K562 (cell line): ENCODE measurements around the gene TIGAR. TPM values are rescaled to one million over a fixed set of nuclear protein-coding genes. Genes with fewer than 3 reads are reported as not detected.

Source experiments
- polyA plus RNA-seq, 8 experiments: library from polyadenylated mRNA; depleted of rRNA in 4 of 8; stranded (reverse) in 5 of 8; unstranded in 3 of 8; fragments of >200 nt; fragmentation: Nextera tagmentation in 2 of 8; fragmentation: Illumina TruSeq in 1 of 8; extraction: Ambion mirVana in 2 of 8; extraction: Trizol in 1 of 8; gene quantifications; 2 replicates each; pipeline versions ENCODE4 v1.2.1 to v1.2.3, GENCODE V29; 2011 to 2014; ENCODE audit warnings: inconsistent platforms in 1 of 8, missing spikeins in 1 of 8
- total RNA-seq, 7 experiments: library from RNA; depleted of rRNA in 6 of 7; stranded (reverse); fragments of >200 nt in 6 of 7; fragmentation: Illumina TruSeq in 2 of 7; extraction: Trizol in 2 of 7; gene quantifications; 2 replicates each; pipeline versions ENCODE4 v1.2.1 to v1.2.3, GENCODE V29; 2011 to 2021; ENCODE audit warnings: low replicate concordance in 1 of 7

The TIGAR gene
- total and polyA plus RNA-seq, 9 of the 15 experiments (the other 6 are each of a cell fraction or from before 2014, with no cell fraction given), result 0.11 to 1.0 (median 0.53) TPM; not detected in 2

Other genes with a start within 250 kb of the TIGAR start
- gene CCND2, start 47.5 kb upstream of the TIGAR start, total RNA-seq (2014; rRNA removed), result 39.6 and 52.1 TPM in 2 replicates
- 68.9 and 71.9 TPM in 2 replicates for gene CCND2, start 47.5 kb upstream of the TIGAR start, total RNA-seq (2014; rRNA removed; fragmentation: Illumina TruSeq; extraction: Trizol)
- 49.7 and 53.2 TPM in 2 replicates for gene CCND2, start 47.5 kb upstream of the TIGAR start, total RNA-seq (2015; rRNA removed; fragmentation: Illumina TruSeq; extraction: Trizol)
- gene CCND2, start 47.5 kb upstream of the TIGAR start, total RNA-seq (2021), result 93.5 and 99.3 TPM in 2 replicates
- 36.9 and 42.9 TPM in 2 replicates for gene CCND2, start 47.5 kb upstream of the TIGAR start, polyA plus RNA-seq (2011; rRNA removed)
- gene CCND2, start 47.5 kb upstream of the TIGAR start, polyA plus RNA-seq (2014; fragmentation: Illumina TruSeq; extraction: Trizol), result 12.6 and 13.6 TPM in 2 replicates
- 10 to 100 TPM; 13.7 to 47.6 TPM for gene CCND2, start 47.5 kb upstream of the TIGAR start, polyA plus RNA-seq (2014; fragmentation: Nextera tagmentation; extraction: Ambion mirVana)
- 30.3 and 33.2 TPM in 2 replicates for gene CCND2, start 47.5 kb upstream of the TIGAR start, polyA plus RNA-seq (2014; rRNA removed)
- gene FGF23, start 58.5 kb downstream of the TIGAR start, total RNA-seq (2014; rRNA removed), result not detected in 2 replicates
- gene FGF23, start 58.5 kb downstream of the TIGAR start, total RNA-seq (2014; rRNA removed; fragmentation: Illumina TruSeq; extraction: Trizol), result not detected in 2 replicates
- not detected in 2 replicates for gene FGF23, start 58.5 kb downstream of the TIGAR start, total RNA-seq (2015; rRNA removed; fragmentation: Illumina TruSeq; extraction: Trizol)
- gene FGF23, start 58.5 kb downstream of the TIGAR start, total RNA-seq (2021), result not detected in 2 replicates
- gene FGF23, start 58.5 kb downstream of the TIGAR start, polyA plus RNA-seq (2011; rRNA removed), result 0.32 and 0.38 TPM in 2 replicates
- not detected in 2 replicates for gene FGF23, start 58.5 kb downstream of the TIGAR start, polyA plus RNA-seq (2014; fragmentation: Illumina TruSeq; extraction: Trizol)
- gene FGF23, start 58.5 kb downstream of the TIGAR start, polyA plus RNA-seq (2014; fragmentation: Nextera tagmentation; extraction: Ambion mirVana), result not detected
- not detected in 2 replicates for gene FGF23, start 58.5 kb downstream of the TIGAR start, polyA plus RNA-seq (2014; rRNA removed)
- gene FGF6, start 124.6 kb downstream of the TIGAR start, total RNA-seq (2014; rRNA removed), result not detected in 2 replicates
- gene FGF6, start 124.6 kb downstream of the TIGAR start, total RNA-seq (2014; rRNA removed; fragmentation: Illumina TruSeq; extraction: Trizol), result not detected in 2 replicates
- not detected in 2 replicates for gene FGF6, start 124.6 kb downstream of the TIGAR start, total RNA-seq (2015; rRNA removed; fragmentation: Illumina TruSeq; extraction: Trizol)
- gene FGF6, start 124.6 kb downstream of the TIGAR start, total RNA-seq (2021), result not detected in 2 replicates
- gene FGF6, start 124.6 kb downstream of the TIGAR start, polyA plus RNA-seq (2011; rRNA removed), result 0.14 TPM in 1 of 2 replicates, not detected in the other
- not detected in 2 replicates for gene FGF6, start 124.6 kb downstream of the TIGAR start, polyA plus RNA-seq (2014; fragmentation: Illumina TruSeq; extraction: Trizol)
- gene FGF6, start 124.6 kb downstream of the TIGAR start, polyA plus RNA-seq (2014; fragmentation: Nextera tagmentation; extraction: Ambion mirVana), result not detected
- not detected in 2 replicates for gene FGF6, start 124.6 kb downstream of the TIGAR start, polyA plus RNA-seq (2014; rRNA removed)
- gene RAD51AP1, start 217.7 kb downstream of the TIGAR start, total RNA-seq (2014; rRNA removed), result 38.4 and 43.8 TPM in 2 replicates
- 89.1 and 102 TPM in 2 replicates for gene RAD51AP1, start 217.7 kb downstream of the TIGAR start, total RNA-seq (2014; rRNA removed; fragmentation: Illumina TruSeq; extraction: Trizol)
- gene RAD51AP1, start 217.7 kb downstream of the TIGAR start, total RNA-seq (2015; rRNA removed; fragmentation: Illumina TruSeq; extraction: Trizol), result 63.8 and 64.1 TPM in 2 replicates
- 51.3 and 57.1 TPM in 2 replicates for gene RAD51AP1, start 217.7 kb downstream of the TIGAR start, total RNA-seq (2021)
- 77.2 and 107 TPM in 2 replicates for gene RAD51AP1, start 217.7 kb downstream of the TIGAR start, polyA plus RNA-seq (2011; rRNA removed)
- gene RAD51AP1, start 217.7 kb downstream of the TIGAR start, polyA plus RNA-seq (2014; fragmentation: Illumina TruSeq; extraction: Trizol), result 81.7 and 88.2 TPM in 2 replicates
- 100 to 1,000 TPM in 1 of 2 experiments, 10 to 100 TPM in 1; 92.5 to 111 TPM for gene RAD51AP1, start 217.7 kb downstream of the TIGAR start, polyA plus RNA-seq (2014; fragmentation: Nextera tagmentation; extraction: Ambion mirVana)
- 85.3 and 90.7 TPM in 2 replicates for gene RAD51AP1, start 217.7 kb downstream of the TIGAR start, polyA plus RNA-seq (2014; rRNA removed)
- gene DYRK4, start 241.0 kb downstream of the TIGAR start, total RNA-seq (2014; rRNA removed), result 17.5 and 23.4 TPM in 2 replicates
- gene DYRK4, start 241.0 kb downstream of the TIGAR start, total RNA-seq (2014; rRNA removed; fragmentation: Illumina TruSeq; extraction: Trizol), result 15.8 and 16.1 TPM in 2 replicates
- 16.5 and 18.4 TPM in 2 replicates for gene DYRK4, start 241.0 kb downstream of the TIGAR start, total RNA-seq (2015; rRNA removed; fragmentation: Illumina TruSeq; extraction: Trizol)
- gene DYRK4, start 241.0 kb downstream of the TIGAR start, total RNA-seq (2021), result 13.4 and 17.2 TPM in 2 replicates
- 26.5 and 27.6 TPM in 2 replicates for gene DYRK4, start 241.0 kb downstream of the TIGAR start, polyA plus RNA-seq (2011; rRNA removed)
- gene DYRK4, start 241.0 kb downstream of the TIGAR start, polyA plus RNA-seq (2014; fragmentation: Illumina TruSeq; extraction: Trizol), result 19.7 and 25.3 TPM in 2 replicates
- gene DYRK4, start 241.0 kb downstream of the TIGAR start, polyA plus RNA-seq (2014; fragmentation: Nextera tagmentation; extraction: Ambion mirVana), result 10 to 100 TPM; 37.2 to 37.4 TPM
- gene DYRK4, start 241.0 kb downstream of the TIGAR start, polyA plus RNA-seq (2014; rRNA removed), result 22.2 and 25.9 TPM in 2 replicates